Peyer's patch (tissue), 4 donors: ENCODE measurements around the gene MIOX. TPM values are rescaled to one million over a fixed set of nuclear protein-coding genes. Genes with fewer than 3 reads are reported as not detected.

ENCODE experiments used
- DNase-seq, 3 donors: peaks; one replicate each; pipeline ENCODE4 v3.0.0-alpha.2; 2017 to 2019
- H3K27ac ChIP-seq, 4 donors: fragments of 200-600 bp; sonication (generic); one replicate each; pipeline ENCODE4 v1.5.1; 2016 to 2019
- H3K27me3 ChIP-seq, 2 donors: fragments of 200-600 bp; sonication (generic); one replicate each; pipeline ENCODE4 v1.5.1; 2019
- H3K36me3 ChIP-seq, 3 donors: fragments of 200-600 bp; sonication (generic); one replicate each; pipeline ENCODE4 v1.5.1; 2016 to 2019
- H3K4me1 ChIP-seq, 4 donors: fragments of 200-600 bp; sonication (generic); one replicate each; pipeline ENCODE4 v1.5.1; 2016 to 2019
- H3K4me3 ChIP-seq, 4 donors: fragments of 200-600 bp; sonication (generic); 1 replicate in 3 of 4; 2 replicates in 1 of 4; pipeline ENCODE4 v1.5.1; 2016 to 2019; ENCODE audit warnings: mild to moderate bottlenecking in 1 of 4
- H3K9me3 ChIP-seq, 4 donors: fragments of 200-600 bp; sonication (generic); one replicate each; pipeline ENCODE4 v1.5.1; 2016 to 2019; ENCODE audit warnings: mild to moderate bottlenecking in 1 of 4
- POLR2A ChIP-seq, 2 donors: fragments of 450-650 bp; IDR thresholded peaks; one replicate each; pipeline ENCODE4 v1.5.1; 2017; ENCODE audit warnings: antibody characterized with exemption in 2 of 2, mild to moderate bottlenecking in 2 of 2, moderate library complexity in 2 of 2
- total RNA-seq, 4 donors: library from RNA; depleted of rRNA; stranded (reverse); fragments of >200 nt; gene quantifications; one replicate each; pipeline ENCODE4 v1.1.0, GENCODE V29; 2016
- TF ChIP-seq, protein P1 (sequence below), 6 experiments: fragments of 450-650 bp in 4 of 6; fragments of 200-600 bp in 2 of 6; sonication (generic) in 1 of 6; IDR thresholded peaks; one replicate each; pipeline ENCODE4 v1.5.1; 2017 to 2019; ENCODE audit warnings: antibody characterized with exemption in 6 of 6, mild to moderate bottlenecking in 3 of 6, moderate library complexity in 1 of 6

MIOX gene
- total RNA-seq, 4 donors from 2014 or later = not detected

DNA sequence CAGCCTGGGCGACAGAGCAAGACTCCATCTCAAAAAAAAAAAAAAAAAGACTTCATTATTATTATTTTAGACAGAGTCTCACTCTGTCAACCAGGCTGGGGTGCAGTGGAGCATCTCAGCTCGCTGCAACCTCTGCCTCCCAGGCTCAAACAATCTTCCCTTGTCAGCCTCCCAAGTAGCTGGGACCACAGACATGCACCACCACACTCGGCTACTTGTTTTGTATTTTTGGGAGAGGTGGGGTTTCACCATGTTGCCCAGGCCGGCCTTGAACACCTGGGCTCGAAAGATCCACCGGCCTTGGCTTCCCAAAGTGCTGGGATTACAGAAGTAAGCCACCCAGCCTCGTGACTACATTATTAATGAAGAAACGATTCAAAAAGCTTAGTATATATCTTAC, 48.5 kb downstream of the MIOX start:
- H3K27ac ChIP-seq = peak overlapping the region in 1 of 4 donors; percentile 100
- no peak for TF ChIP-seq POLR2A (IDR thresholded peaks at IDR 0.05)
- TF ChIP-seq, protein P1, sequence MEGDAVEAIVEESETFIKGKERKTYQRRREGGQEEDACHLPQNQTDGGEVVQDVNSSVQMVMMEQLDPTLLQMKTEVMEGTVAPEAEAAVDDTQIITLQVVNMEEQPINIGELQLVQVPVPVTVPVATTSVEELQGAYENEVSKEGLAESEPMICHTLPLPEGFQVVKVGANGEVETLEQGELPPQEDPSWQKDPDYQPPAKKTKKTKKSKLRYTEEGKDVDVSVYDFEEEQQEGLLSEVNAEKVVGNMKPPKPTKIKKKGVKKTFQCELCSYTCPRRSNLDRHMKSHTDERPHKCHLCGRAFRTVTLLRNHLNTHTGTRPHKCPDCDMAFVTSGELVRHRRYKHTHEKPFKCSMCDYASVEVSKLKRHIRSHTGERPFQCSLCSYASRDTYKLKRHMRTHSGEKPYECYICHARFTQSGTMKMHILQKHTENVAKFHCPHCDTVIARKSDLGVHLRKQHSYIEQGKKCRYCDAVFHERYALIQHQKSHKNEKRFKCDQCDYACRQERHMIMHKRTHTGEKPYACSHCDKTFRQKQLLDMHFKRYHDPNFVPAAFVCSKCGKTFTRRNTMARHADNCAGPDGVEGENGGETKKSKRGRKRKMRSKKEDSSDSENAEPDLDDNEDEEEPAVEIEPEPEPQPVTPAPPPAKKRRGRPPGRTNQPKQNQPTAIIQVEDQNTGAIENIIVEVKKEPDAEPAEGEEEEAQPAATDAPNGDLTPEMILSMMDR (IDR thresholded peaks at IDR 0.05) = no peak
- H3K4me1 ChIP-seq = peaks cover 0 to 29% (median 13%) of the 10 kb centered on the region in 4 donors
- DNase-seq = no peak
- H3K4me3 ChIP-seq = no peak overlapping the region
- H3K27me3 ChIP-seq = no peaks in the 10 kb centered on the region
- no peaks in the 10 kb centered on the region for H3K9me3 ChIP-seq
- H3K36me3 ChIP-seq = no peaks in the 10 kb centered on the region

DNA sequence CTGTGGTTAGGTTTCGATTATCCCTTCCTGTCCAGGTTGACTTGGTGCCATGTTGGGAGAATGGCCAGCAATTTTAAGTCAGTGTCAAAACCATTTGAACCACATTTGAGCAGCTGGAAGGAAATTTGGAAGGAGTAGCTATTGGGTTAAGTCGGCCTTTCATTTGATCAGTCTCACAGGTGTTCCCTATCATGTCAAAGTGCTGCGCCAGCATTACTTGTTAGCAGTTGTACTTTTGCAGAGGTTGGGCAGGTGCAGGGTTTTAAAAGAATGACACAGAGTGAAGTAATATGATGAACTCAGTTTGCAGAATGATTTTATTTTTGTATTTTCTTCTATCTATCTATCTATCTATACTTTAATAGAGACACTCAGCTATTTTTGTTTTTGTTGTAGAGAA, 49.6 kb downstream of the MIOX start:
- no peak for DNase-seq
- H3K9me3 ChIP-seq = no peaks in the 10 kb centered on the region
- H3K4me3 ChIP-seq = no peak overlapping the region
- H3K27me3 ChIP-seq = no peaks in the 10 kb centered on the region
- H3K4me1 ChIP-seq = peaks cover under 1 to 30% (median 14%) of the 10 kb centered on the region in 4 donors
- no peaks in the 10 kb centered on the region for H3K36me3 ChIP-seq
- no peak overlapping the region for H3K27ac ChIP-seq
- TF ChIP-seq, protein P1 (IDR thresholded peaks at IDR 0.05) = no peak
- no peak for TF ChIP-seq POLR2A (IDR thresholded peaks at IDR 0.05)

DNA sequence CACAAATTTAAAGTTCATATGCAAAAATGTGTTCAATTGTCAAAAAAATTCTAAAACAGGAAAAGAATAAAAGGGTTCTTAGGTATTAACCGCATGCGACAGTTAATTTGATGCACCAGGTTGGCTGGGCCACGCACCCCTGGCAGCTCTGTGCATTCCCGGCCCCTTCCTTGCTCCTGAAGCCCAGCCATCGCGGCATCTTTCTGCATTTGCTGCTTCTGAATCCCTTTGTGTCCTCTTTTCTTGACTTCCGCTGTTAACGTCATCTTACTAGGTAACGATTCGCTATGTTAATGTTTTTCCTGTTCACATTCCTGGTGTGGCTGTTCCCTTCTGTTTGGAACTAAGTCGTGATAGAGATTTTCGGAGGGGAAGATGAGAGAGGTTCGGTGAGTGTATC, 51.1 kb downstream of the MIOX start:
- H3K36me3 ChIP-seq = no peaks in the 10 kb centered on the region
- no peak for DNase-seq
- H3K4me3 ChIP-seq = no peak overlapping the region
- no peaks in the 10 kb centered on the region for H3K9me3 ChIP-seq
- TF ChIP-seq POLR2A (IDR thresholded peaks at IDR 0.05) = no peak
- TF ChIP-seq, protein P1 (IDR thresholded peaks at IDR 0.05) = no peak
- peaks cover 4 to 26% (median 13%) of the 10 kb centered on the region in 4 donors for H3K4me1 ChIP-seq
- H3K27me3 ChIP-seq = no peaks in the 10 kb centered on the region
- peak overlapping the region; percentile 89 to 93 (median 92) for H3K27ac ChIP-seq

Other genes starting within 250 kb of the MIOX start
- gene TUBGCP6, start 241.8 kb upstream of the MIOX start, total RNA-seq = 100 to 1,000 TPM in 2 of 4 donors, 10 to 100 TPM in 2; 51.5 to 163 (median 111) TPM
- gene HDAC10, start 235.6 kb upstream of the MIOX start, total RNA-seq = 100 to 1,000 TPM in 3 of 4 donors, 10 to 100 TPM in 1; 57.3 to 165 (median 119) TPM
- 10 to 100 TPM in 1 of 4 donors, 1 to 10 TPM in 3; 1.2 to 37.1 (median 5.4) TPM for gene MAPK12, start 225.2 kb upstream of the MIOX start, total RNA-seq
- 10 to 100 TPM in 1 of 4 donors, 1 to 10 TPM in 2, not detected in 1; 2.0 to 14.0 (median 2.5) TPM for gene MAPK11, start 216.5 kb upstream of the MIOX start, total RNA-seq
- gene PLXNB2, start 179.2 kb upstream of the MIOX start, total RNA-seq = 100 to 1,000 TPM; 182 to 597 (median 307) TPM
- 10 to 100 TPM in 1 of 4 donors, 1 to 10 TPM in 3; 5.4 to 14.9 (median 6.3) TPM for gene DENND6B, start 159.8 kb upstream of the MIOX start, total RNA-seq
- gene PPP6R2, start 143.5 kb upstream of the MIOX start, total RNA-seq = 100 to 1,000 TPM in 2 of 4 donors, 10 to 100 TPM in 2; 82.8 to 201 (median 111) TPM
- 100 to 1,000 TPM in 3 of 4 donors, 10 to 100 TPM in 1; 72.0 to 133 (median 121) TPM for gene SBF1, start 11.8 kb upstream of the MIOX start, total RNA-seq
- gene ADM2, start 5.3 kb upstream of the MIOX start, total RNA-seq = 1 to 10 TPM in 3 of 4 donors, under 1 TPM in 1; 0.83 to 8.4 (median 5.8) TPM
- 10 to 100 TPM; 68.5 to 94.9 (median 83.3) TPM for gene LMF2, start 20.8 kb downstream of the MIOX start, total RNA-seq
- gene NCAPH2, start 21.4 kb downstream of the MIOX start, total RNA-seq = 10 to 100 TPM; 34.0 to 85.8 (median 41.2) TPM
- gene SCO2, start 38.7 kb downstream of the MIOX start, total RNA-seq = 1 to 10 TPM in 3 of 4 donors, not detected in 1; 1.2 to 6.3 (median 4.5) TPM
- 10 to 100 TPM; 53.5 to 93.9 (median 88.3) TPM for gene TYMP, start 43.2 kb downstream of the MIOX start, total RNA-seq
- gene KLHDC7B, start 59.0 kb downstream of the MIOX start, total RNA-seq = 1 to 10 TPM in 1 of 4 donors, not detected in 3; 1.1 TPM
- not detected for gene SYCE3, start 76.1 kb downstream of the MIOX start, total RNA-seq
- 100 to 1,000 TPM in 1 of 4 donors, 10 to 100 TPM in 3; 51.2 to 133 (median 56.5) TPM for gene CPT1B, start 91.6 kb downstream of the MIOX start, total RNA-seq
- gene CHKB, start 96.0 kb downstream of the MIOX start, total RNA-seq = 100 to 1,000 TPM; 111 to 278 (median 156) TPM
- 1 to 10 TPM in 1 of 4 donors, under 1 TPM in 2, not detected in 1; 0.66 to 1.2 (median 0.83) TPM for gene MAPK8IP2, start 113.9 kb downstream of the MIOX start, total RNA-seq
- 100 to 1,000 TPM in 3 of 4 donors, 10 to 100 TPM in 1; 84.2 to 130 (median 124) TPM for gene ARSA, start 141.3 kb downstream of the MIOX start, total RNA-seq
- gene SHANK3, start 186.0 kb downstream of the MIOX start, total RNA-seq = 10 to 100 TPM in 2 of 4 donors, 1 to 10 TPM in 2; 2.8 to 36.3 (median 10.8) TPM